Spleen (tissue), 7 donors: ENCODE data around the gene MAGI2.

Source experiments
- CTCF ChIP-seq, 11 experiments: fragments of 200-600 bp in 7 of 11; fragments of 450-650 bp in 4 of 11; sonication (generic) in 4 of 11; IDR thresholded peaks in 8 of 11; conservative IDR thresholded peaks in 3 of 11; 1 replicate in 7 of 11; 2 replicates in 4 of 11; pipeline versions ENCODE4 v1.4.0 to v1.8.0; 2016 to 2021; ENCODE audit warnings: antibody characterized with exemption in 11 of 11, inconsistent platforms in 4 of 11, mild to moderate bottlenecking in 1 of 11
- POLR2A ChIP-seq, 3 donors: fragments of 450-650 bp; IDR thresholded peaks; one replicate each; pipeline ENCODE4 v1.5.1; 2017; ENCODE audit warnings: antibody characterized with exemption in 3 of 3, mild to moderate bottlenecking in 1 of 3
- POLR2AphosphoS5 ChIP-seq, 3 donors: sonication (generic); formaldehyde crosslinking; IDR thresholded peaks; one replicate each; pipeline ENCODE4 v1.5.1; 2017; ENCODE audit warnings: antibody characterized with exemption in 3 of 3
- donor health status: DM: no; HTN: no; CAD: no; lungs with moderate emphysema.
- donor health status: DM: no; HTN: no; CAD: no.
- donor health status: DM: no; HTN: no; CAD: no.

GRCh38 chr7:77993838-77994237, 1459.6 kb downstream of the MAGI2 start:
- TF ChIP-seq POLR2AphosphoS5 (IDR thresholded peaks at IDR 0.05) (no peak), POLR2A (IDR thresholded peaks at IDR 0.05) (no peak), CTCF (IDR thresholded peaks at IDR 0.05 in 8 of 11, conservative IDR thresholded peaks at IDR 0.05 in 3 of 11) (no peak)
